ENCODE data around the gene PLOD2. TPM values are rescaled to one million over a fixed set of nuclear protein-coding genes. Genes with fewer than 3 reads are reported as not detected.
A peak's percentile ranks its signal among the peaks of the same experiment; 100 is the strongest.

The PLOD2 gene
- total RNA-seq, 1 experiment from 2014 or later = 24.2 TPM

DNA sequence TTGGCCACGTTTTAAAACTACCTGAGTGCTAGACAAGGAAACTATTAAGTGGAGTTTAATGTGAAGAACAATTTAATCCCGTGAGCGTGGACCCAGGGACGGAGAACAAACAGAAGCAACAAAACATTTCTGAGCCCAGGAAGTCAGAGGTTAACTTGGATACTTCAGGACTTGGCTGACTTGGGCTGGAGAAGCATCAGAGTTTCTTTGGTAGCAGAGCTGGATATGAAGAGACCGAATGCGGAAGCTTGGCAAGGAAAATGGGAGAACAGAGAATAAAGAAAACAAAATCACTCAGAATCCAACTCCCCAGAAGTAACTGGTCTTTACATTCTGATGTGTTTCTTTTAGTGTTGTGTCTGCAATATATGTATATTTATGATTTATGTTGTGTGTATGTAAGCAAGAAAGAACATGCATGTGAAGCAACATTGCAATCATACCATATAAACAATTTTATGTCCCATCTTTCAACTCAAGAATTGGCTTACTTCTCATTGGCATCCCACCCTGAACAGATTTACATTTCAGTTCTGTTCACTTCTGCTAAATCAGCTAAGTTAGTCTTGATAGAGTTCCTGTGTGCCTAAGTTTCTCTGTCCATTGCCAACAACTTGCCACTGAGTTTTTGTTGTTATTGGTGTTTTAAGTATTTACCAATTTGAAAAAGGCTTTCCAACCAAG is 17.2 kb upstream of the PLOD2 start:
- H3K36me3 ChIP-seq (replicated peaks; ENCODE audit: control insufficient read depth, insufficient read depth, low read length) = no peaks in the 10 kb centered on the region
- H3K27me3 ChIP-seq (ENCODE audit: control insufficient read depth, insufficient read depth, low read length) = no peaks in the 10 kb centered on the region
- no peak overlapping the region for H3K4me3 ChIP-seq (ENCODE audit: insufficient read depth, low read depth, low read length)
- no peak for DNase-seq

- no peak overlapping the region for H3K4me3 ChIP-seq (ENCODE audit: insufficient read depth, low read depth, low read length)
- DNase-seq = no peak
- no peaks in the 10 kb centered on the region for H3K27me3 ChIP-seq (ENCODE audit: control insufficient read depth, insufficient read depth, low read length)
- H3K36me3 ChIP-seq (replicated peaks; ENCODE audit: control insufficient read depth, insufficient read depth, low read length) = no peaks in the 10 kb centered on the region
These were observed 16.5 kb upstream of the PLOD2 start for GRCh38 chr3:146177519-146177918.

- Histone ChIP-seq H3K36me3 (replicated peaks; ENCODE audit: control insufficient read depth, insufficient read depth, low read length) (no peaks in the 10 kb centered on the region), H3K4me3 (ENCODE audit: insufficient read depth, low read depth, low read length) (no peak overlapping the region), H3K27me3 (ENCODE audit: control insufficient read depth, insufficient read depth, low read length) (no peaks in the 10 kb centered on the region)
- DNase-seq = no peak
These were observed 16.1 kb upstream of the PLOD2 start for GRCh38 chr3:146177072-146177471.

GRCh38 chr3:146172586-146172985 is 11.6 kb upstream of the PLOD2 start:
- no peak for DNase-seq
- Histone ChIP-seq H3K36me3 (replicated peaks; ENCODE audit: control insufficient read depth, insufficient read depth, low read length) (no peaks in the 10 kb centered on the region), H3K27me3 (ENCODE audit: control insufficient read depth, insufficient read depth, low read length) (no peaks in the 10 kb centered on the region), H3K4me3 (ENCODE audit: insufficient read depth, low read depth, low read length) (no peak overlapping the region)

DNA sequence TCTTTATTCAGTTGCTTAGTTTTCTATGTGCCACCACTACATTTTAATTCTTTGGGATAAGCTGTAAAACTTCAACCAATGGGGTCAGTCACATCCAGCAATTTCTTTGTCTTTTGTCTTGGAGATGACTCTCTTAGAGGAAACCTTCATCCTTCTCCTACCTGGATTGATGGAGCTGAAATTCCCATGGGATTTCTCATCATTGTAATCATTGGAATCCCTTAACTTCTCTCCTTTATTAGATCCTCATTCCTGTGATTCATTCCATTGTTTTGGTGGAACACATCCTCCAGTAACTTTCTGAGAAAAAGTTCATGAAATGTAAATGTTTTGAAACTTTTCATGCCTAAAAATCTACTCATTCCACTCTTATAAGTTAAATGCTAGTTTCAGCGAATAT is 9.6 kb upstream of the PLOD2 start:
- DNase-seq = no peak
- Histone ChIP-seq H3K4me3 (ENCODE audit: insufficient read depth, low read depth, low read length) (no peak overlapping the region), H3K27me3 (ENCODE audit: control insufficient read depth, insufficient read depth, low read length) (no peaks in the 10 kb centered on the region), H3K36me3 (replicated peaks; ENCODE audit: control insufficient read depth, insufficient read depth, low read length) (no peaks in the 10 kb centered on the region)

DNA sequence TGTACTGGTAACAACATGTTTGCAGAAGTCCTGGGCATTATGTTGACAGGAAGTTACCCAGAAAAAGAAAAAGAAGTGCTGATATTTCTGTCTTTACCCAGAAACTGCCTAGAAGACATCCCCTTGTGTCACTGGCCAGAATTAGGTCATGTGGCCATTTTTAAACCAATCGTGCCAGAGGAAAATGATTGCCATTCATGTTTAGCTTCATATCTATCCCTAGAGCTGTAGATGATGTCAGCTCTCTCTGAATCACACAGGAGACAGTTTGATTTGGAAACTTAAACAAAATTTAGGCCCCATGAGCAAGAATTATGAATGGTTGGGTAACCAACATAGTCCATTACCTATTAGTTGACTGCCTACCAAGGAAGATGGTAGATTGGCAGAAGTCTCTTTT is 8.9 kb upstream of the PLOD2 start:
- no peak for DNase-seq
- Histone ChIP-seq H3K27me3 (ENCODE audit: control insufficient read depth, insufficient read depth, low read length) (no peaks in the 10 kb centered on the region), H3K4me3 (ENCODE audit: insufficient read depth, low read depth, low read length) (no peak overlapping the region), H3K36me3 (replicated peaks; ENCODE audit: control insufficient read depth, insufficient read depth, low read length) (no peaks in the 10 kb centered on the region)

- H3K36me3 ChIP-seq (replicated peaks; ENCODE audit: control insufficient read depth, insufficient read depth, low read length) = no peaks in the 10 kb centered on the region
- H3K27me3 ChIP-seq (ENCODE audit: control insufficient read depth, insufficient read depth, low read length) = peaks cover 4% of the 10 kb centered on the region
- H3K4me3 ChIP-seq (ENCODE audit: insufficient read depth, low read depth, low read length) = no peak overlapping the region
- DNase-seq = no peak
These were observed 5.8 kb upstream of the PLOD2 start for GRCh38 chr3:146166826-146167225.

DNA sequence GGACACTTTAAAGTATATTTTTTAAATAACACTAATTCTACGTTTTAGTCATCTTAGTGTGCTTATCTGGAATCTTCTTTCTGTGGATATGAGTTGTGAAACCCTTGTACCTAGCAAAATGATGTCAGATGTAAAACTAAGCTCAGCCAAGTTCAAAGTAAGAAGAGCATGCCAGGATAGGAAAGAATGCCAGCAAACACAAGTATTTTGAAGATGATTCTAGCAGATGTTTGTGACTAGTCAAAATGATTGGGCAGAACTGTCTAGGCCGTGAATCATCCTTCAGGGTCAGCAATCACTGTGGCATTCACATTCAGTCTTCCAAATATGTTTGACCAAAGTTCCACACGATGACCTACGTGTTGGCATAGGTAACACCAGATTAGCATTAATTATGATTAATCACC is 5.4 kb upstream of the PLOD2 start:
- Histone ChIP-seq H3K36me3 (replicated peaks; ENCODE audit: control insufficient read depth, insufficient read depth, low read length) (no peaks in the 10 kb centered on the region), H3K27me3 (ENCODE audit: control insufficient read depth, insufficient read depth, low read length) (peaks cover 7% of the 10 kb centered on the region), H3K4me3 (ENCODE audit: insufficient read depth, low read depth, low read length) (no peak overlapping the region)
- DNase-seq = no peak

DNA sequence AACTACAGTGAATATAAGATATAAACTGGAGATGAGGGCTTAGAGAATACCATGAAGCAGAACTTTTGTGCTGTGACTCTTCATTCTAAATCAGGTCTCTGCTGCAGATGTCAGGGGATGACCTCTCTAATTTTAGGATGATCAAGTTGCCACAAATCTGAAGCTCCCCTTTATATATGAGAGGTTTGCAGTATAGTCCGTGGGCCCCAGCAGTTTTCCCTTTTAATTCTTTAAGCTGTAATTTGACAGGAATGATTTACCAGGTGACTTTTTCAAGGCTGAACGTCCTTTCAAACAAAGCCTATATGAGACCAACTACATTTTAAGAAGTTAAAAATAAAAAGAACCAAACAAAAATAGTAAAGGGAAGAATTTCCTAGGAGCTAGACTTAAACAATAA is 4.9 kb upstream of the PLOD2 start:
- DNase-seq = no peak
- H3K27me3 ChIP-seq (ENCODE audit: control insufficient read depth, insufficient read depth, low read length) = peaks cover 7% of the 10 kb centered on the region
- H3K36me3 ChIP-seq (replicated peaks; ENCODE audit: control insufficient read depth, insufficient read depth, low read length) = no peaks in the 10 kb centered on the region
- no peak overlapping the region for H3K4me3 ChIP-seq (ENCODE audit: insufficient read depth, low read depth, low read length)

- Histone ChIP-seq H3K27me3 (ENCODE audit: control insufficient read depth, insufficient read depth, low read length) (peaks cover 7% of the 10 kb centered on the region), H3K36me3 (replicated peaks; ENCODE audit: control insufficient read depth, insufficient read depth, low read length) (no peaks in the 10 kb centered on the region), H3K4me3 (ENCODE audit: insufficient read depth, low read depth, low read length) (no peak overlapping the region)
- no peak for DNase-seq
These were observed 4.2 kb upstream of the PLOD2 start for GRCh38 chr3:146164971-146165769.

- no peak overlapping the region for H3K4me3 ChIP-seq (ENCODE audit: insufficient read depth, low read depth, low read length)
- DNase-seq = no peak
- H3K27me3 ChIP-seq (ENCODE audit: control insufficient read depth, insufficient read depth, low read length) = peaks cover 7% of the 10 kb centered on the region
These were observed 3.5 kb upstream of the PLOD2 start for GRCh38 chr3:146164506-146164905.

GRCh38 chr3:146164071-146164470 is 3.1 kb upstream of the PLOD2 start:
- Histone ChIP-seq H3K27me3 (ENCODE audit: control insufficient read depth, insufficient read depth, low read length) (peaks cover 7% of the 10 kb centered on the region), H3K4me3 (ENCODE audit: insufficient read depth, low read depth, low read length) (no peak overlapping the region), H3K36me3 (replicated peaks; ENCODE audit: control insufficient read depth, insufficient read depth, low read length) (no peaks in the 10 kb centered on the region)
- no peak for DNase-seq

More at GRCh38 chr3:146164506-146164905, 3.5 kb upstream of the PLOD2 start:
- no peaks in the 10 kb centered on the region for H3K36me3 ChIP-seq (replicated peaks; ENCODE audit: control insufficient read depth, insufficient read depth, low read length)

GRCh38 chr3:146163584-146163983 is 2.6 kb upstream of the PLOD2 start:
- Histone ChIP-seq H3K27me3 (ENCODE audit: control insufficient read depth, insufficient read depth, low read length) (peaks cover 7% of the 10 kb centered on the region), H3K4me3 (ENCODE audit: insufficient read depth, low read depth, low read length) (no peak overlapping the region), H3K36me3 (replicated peaks; ENCODE audit: control insufficient read depth, insufficient read depth, low read length) (no peaks in the 10 kb centered on the region)
- DNase-seq = no peak

GRCh38 chr3:146162561-146162960 is 1.6 kb upstream of the PLOD2 start:
- peaks cover 7% of the 10 kb centered on the region for H3K27me3 ChIP-seq (ENCODE audit: control insufficient read depth, insufficient read depth, low read length)
- H3K4me3 ChIP-seq (ENCODE audit: insufficient read depth, low read depth, low read length) = no peak overlapping the region
- H3K36me3 ChIP-seq (replicated peaks; ENCODE audit: control insufficient read depth, insufficient read depth, low read length) = no peaks in the 10 kb centered on the region
- DNase-seq = no peak

DNA sequence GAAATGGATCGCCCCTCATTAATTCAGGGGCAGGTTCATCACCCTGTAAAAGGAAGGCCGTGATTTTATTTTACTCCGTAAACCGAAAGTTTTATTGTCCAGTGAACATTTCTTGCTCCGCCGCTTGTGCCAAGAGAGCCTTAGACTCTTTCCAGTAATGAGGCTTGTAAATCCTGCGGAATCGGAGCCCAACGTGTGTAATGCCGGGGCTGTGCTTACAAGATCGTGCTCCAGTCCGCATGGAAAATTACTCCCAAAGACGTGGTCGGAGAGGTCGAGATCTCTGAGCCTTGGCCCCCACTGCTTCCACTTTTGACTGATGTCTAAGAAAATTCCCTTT is 649 bp upstream of the PLOD2 start:
- Histone ChIP-seq H3K4me3 (ENCODE audit: insufficient read depth, low read depth, low read length) (peak overlapping the region; percentile 76), H3K27me3 (ENCODE audit: control insufficient read depth, insufficient read depth, low read length) (peaks cover 7% of the 10 kb centered on the region), H3K36me3 (replicated peaks; ENCODE audit: control insufficient read depth, insufficient read depth, low read length) (no peaks in the 10 kb centered on the region)
- DNase-seq = no peak
